ENCODE measurements around the gene PCGF3. TPM values are rescaled to one million over a fixed set of nuclear protein-coding genes. Genes with fewer than 3 reads are reported as not detected.

Gene PCGF3
- total RNA-seq, 4 donors from 2014 or later, result 14.5 to 31.9 (median 21.6) TPM

DNA sequence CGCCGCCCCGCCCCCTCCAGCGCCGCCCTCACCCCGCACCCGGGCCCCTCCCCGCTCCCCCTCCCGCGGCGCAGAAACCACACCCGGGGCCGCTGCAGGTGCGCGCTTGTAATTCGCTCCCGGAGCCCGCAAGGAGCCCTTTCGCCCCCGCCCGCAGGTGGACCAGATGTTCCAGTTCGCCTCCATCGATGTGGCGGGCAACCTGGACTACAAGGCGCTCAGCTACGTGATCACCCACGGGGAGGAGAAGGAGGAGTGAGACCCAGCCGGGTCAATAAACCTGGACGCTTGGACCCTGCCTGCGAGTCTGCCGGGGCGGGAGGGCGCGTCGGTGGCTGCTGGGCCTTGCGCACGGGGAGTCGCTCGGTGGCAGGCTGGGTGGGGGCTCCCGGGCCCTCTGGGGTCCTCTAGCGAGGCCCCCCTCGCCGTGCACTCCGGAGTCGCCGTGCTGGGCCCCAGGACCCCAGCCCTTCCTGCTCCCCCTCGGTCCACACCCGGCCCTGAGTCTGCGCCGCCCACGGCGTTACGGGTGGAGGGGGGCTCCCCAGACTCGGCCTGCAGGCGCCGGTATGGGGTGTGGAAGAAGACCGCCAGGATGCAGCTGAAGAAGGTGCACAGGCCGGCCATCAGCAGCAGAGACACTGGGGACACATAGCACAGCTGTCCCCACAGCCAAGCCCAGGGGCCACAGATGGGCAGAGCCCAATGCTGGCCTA lies 23.7 kb upstream of the PCGF3 start:
- H3K27me3 ChIP-seq, result peaks cover 0 to 21% (median 6%) of the 10 kb centered on the region in 3 donors
- no peak for DNase-seq
- in situ Hi-C loops (cut with MboI; ENCODE audit: low sequenced_read_pairs in 4 of 4), result no loop called here
- TF ChIP-seq, protein P1, sequence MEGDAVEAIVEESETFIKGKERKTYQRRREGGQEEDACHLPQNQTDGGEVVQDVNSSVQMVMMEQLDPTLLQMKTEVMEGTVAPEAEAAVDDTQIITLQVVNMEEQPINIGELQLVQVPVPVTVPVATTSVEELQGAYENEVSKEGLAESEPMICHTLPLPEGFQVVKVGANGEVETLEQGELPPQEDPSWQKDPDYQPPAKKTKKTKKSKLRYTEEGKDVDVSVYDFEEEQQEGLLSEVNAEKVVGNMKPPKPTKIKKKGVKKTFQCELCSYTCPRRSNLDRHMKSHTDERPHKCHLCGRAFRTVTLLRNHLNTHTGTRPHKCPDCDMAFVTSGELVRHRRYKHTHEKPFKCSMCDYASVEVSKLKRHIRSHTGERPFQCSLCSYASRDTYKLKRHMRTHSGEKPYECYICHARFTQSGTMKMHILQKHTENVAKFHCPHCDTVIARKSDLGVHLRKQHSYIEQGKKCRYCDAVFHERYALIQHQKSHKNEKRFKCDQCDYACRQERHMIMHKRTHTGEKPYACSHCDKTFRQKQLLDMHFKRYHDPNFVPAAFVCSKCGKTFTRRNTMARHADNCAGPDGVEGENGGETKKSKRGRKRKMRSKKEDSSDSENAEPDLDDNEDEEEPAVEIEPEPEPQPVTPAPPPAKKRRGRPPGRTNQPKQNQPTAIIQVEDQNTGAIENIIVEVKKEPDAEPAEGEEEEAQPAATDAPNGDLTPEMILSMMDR (IDR thresholded peaks at IDR 0.05 in 4 of 5, conservative IDR thresholded peaks at IDR 0.05 in 1 of 5), result no peak
- no peak for TF ChIP-seq POLR2A (IDR thresholded peaks at IDR 0.05)
- no peak overlapping the region for H3K27ac ChIP-seq
- ATAC-seq, result no peak
- intact Hi-C loops (cut with DNase I; ENCODE audit: low total_unique reads), result loop anchor here (10.0 kb wide), 1 partner anchor 493 kb away; the partner anchor contains the start of gene SPON2
- no peaks in the 10 kb centered on the region for H3K36me3 ChIP-seq
- peaks cover 15 to 31% of the 10 kb centered on the region in 2 donors for H3K4me1 ChIP-seq
- no peaks in the 10 kb centered on the region for H3K9me3 ChIP-seq
- H3K4me3 ChIP-seq, result peak overlapping the region in 1 of 4 donors; percentile 24

DNA sequence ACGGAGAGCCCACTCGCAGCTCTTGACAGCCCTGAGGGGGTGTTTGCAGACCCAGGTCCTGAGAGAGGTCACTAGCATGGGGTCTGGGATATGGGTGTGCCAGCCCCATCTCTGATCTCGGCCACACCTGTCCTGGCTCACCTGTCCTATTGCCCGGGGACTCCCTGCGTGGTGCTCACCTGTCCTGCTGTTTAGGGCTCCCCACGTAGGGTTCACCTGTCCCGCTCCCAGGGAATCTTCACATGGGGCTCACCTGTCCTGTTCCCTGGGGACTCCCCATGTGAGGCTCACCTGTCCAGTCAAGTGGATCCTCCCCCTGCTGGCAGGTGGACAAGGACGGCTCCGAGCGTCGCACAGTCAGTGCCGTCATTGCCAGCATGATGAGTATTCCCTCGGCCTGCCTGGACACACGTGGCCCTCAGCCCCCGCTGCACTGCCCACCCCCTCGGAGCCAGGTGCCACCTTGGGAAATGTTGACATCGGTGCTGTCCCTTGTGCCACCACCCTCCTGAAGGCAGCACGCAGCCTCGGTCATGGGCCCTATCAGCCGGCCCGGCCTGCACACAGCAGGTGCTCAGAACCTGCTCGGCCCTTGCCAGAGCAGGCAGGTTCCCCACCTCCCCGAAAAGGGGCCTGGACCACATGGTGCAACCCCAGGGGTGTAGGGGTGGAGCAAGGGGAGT lies 23.0 kb upstream of the PCGF3 start:
- Histone ChIP-seq H3K9me3 (no peaks in the 10 kb centered on the region), H3K36me3 (no peaks in the 10 kb centered on the region), H3K27ac (no peak overlapping the region), H3K4me3 (no peak overlapping the region), H3K4me1 (peaks cover 17 to 29% of the 10 kb centered on the region in 2 donors), H3K27me3 (peaks cover 0 to 21% (median 6%) of the 10 kb centered on the region in 3 donors)
- no peak for TF ChIP-seq POLR2A (IDR thresholded peaks at IDR 0.05)
- TF ChIP-seq, protein P1 (IDR thresholded peaks at IDR 0.05 in 4 of 5, conservative IDR thresholded peaks at IDR 0.05 in 1 of 5), result no peak
- in situ Hi-C loops (cut with MboI; ENCODE audit: low sequenced_read_pairs in 4 of 4) (no loop called here), intact Hi-C loops (cut with DNase I; ENCODE audit: low total_unique reads) (loop anchor here (10.0 kb wide), 1 partner anchor 492 kb away; the partner anchor contains the start of gene SPON2)
- ATAC-seq, result no peak
- DNase-seq, result no peak

DNA sequence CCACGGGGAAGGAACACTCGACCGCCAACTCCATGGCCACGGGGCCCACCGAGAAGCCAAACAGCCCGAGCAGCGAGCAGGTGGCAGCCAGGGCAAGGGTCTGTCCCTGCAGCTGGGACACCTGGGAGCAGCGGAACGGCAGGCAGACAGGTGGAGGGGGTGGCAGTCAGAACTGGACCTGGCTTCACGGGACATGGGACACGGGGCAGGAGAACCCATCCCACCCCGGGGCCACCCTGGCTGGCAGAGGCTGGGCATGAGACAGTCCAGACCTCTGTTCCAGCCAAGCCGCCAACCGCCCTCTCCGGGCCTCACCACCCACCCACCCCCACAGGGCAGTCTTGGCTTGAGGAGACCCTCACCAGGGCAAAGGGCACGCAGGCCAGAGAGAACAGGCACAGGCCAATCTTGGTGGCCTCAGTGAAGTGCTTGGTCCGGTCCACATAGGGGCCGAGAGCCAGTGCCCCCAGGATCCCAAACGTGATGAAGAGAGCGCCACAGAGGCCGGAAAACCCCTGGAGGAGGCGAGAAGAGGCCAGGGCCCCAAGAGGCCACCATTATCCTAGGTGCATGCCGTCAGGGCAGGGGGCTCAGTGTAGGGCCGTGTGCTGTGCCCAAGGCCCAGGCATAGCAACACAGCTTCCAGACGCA lies 22.3 kb upstream of the PCGF3 start:
- no peaks in the 10 kb centered on the region for H3K36me3 ChIP-seq
- no peak for TF ChIP-seq POLR2A (IDR thresholded peaks at IDR 0.05)
- TF ChIP-seq, protein P1 (IDR thresholded peaks at IDR 0.05 in 4 of 5, conservative IDR thresholded peaks at IDR 0.05 in 1 of 5), result no peak
- DNase-seq (no peak), ATAC-seq (no peak)
- H3K27me3 ChIP-seq, result peaks cover 0 to 21% (median 6%) of the 10 kb centered on the region in 3 donors
- H3K9me3 ChIP-seq, result no peaks in the 10 kb centered on the region
- no peak overlapping the region for H3K4me3 ChIP-seq
- peaks cover 17 to 33% of the 10 kb centered on the region in 2 donors for H3K4me1 ChIP-seq
- intact Hi-C loops (cut with DNase I; ENCODE audit: low total_unique reads), result loop anchor here (10.0 kb wide), 1 partner anchor 491 kb away; the partner anchor contains the start of gene SPON2
- H3K27ac ChIP-seq, result no peak overlapping the region
- in situ Hi-C loops (cut with MboI; ENCODE audit: low sequenced_read_pairs in 4 of 4), result no loop called here

DNA sequence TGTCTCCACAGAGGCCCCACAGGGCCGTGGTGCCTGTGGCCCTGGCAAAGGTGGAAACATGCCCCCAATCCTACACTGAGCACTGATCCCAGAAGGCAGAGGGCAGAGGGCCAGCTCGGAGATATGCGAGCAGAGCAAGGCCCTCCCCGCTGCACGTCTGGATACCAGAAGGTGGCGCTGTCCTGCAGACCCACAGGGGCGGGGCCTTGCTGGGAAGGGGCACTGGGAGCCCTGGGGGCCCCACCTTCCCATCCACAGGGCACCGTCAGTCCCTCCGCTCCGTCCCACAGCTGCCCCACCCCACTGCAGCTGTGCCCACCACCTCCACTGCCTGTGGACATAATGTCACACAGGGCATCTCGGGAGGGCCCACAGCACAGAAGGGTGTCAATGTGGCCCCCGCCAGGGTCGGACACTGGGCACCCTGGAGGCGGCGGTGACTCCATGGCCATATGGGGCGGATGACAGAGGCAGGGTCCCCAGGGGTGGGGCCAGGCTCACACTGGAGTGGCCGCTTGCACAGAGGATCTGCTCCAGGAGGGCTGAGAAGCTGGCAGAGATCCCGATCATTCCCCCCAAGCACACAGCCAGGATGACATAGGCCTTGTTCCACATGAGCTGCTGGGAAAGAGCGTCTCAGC lies 21.5 kb upstream of the PCGF3 start:
- no peaks in the 10 kb centered on the region for H3K9me3 ChIP-seq
- H3K27me3 ChIP-seq, result peaks cover 0 to 19% (median 6%) of the 10 kb centered on the region in 3 donors
- in situ Hi-C loops (cut with MboI; ENCODE audit: low sequenced_read_pairs in 4 of 4) (no loop called here), intact Hi-C loops (cut with DNase I; ENCODE audit: low total_unique reads) (loop anchor here (10.0 kb wide), 1 partner anchor 491 kb away; the partner anchor contains the start of gene SPON2)
- peaks cover 17 to 30% of the 10 kb centered on the region in 2 donors for H3K4me1 ChIP-seq
- no peaks in the 10 kb centered on the region for H3K36me3 ChIP-seq
- no peak overlapping the region for H3K27ac ChIP-seq
- DNase-seq, result peak in 1 of 2 donors; percentile 64
- no peak overlapping the region for H3K4me3 ChIP-seq
- peak in 1 of 2 donors; percentile 14 for ATAC-seq
- TF ChIP-seq, protein P1 (IDR thresholded peaks at IDR 0.05 in 4 of 5, conservative IDR thresholded peaks at IDR 0.05 in 1 of 5), result peak; percentile 46 to 71 (median 62)
- TF ChIP-seq POLR2A (IDR thresholded peaks at IDR 0.05), result no peak

All from gastrocnemius medialis (tissue), 4 donors.